Lower lobe of right lung (tissue), 2 donors: ENCODE measurements around the gene ANKRD55. TPM values are rescaled to one million over a fixed set of nuclear protein-coding genes. Genes with fewer than 3 reads are reported as not detected.

ENCODE experiments used
- ATAC-seq, 2 donors: fragments of 200-7000 bp; cut with Tn5 transposase; one replicate each; pipeline ENCODE4 v1.9.1; 2020 to 2022; ENCODE audit warnings: mild to moderate bottlenecking in 2 of 2, moderate library complexity in 2 of 2
- DNase-seq: peaks from one replicate; pipeline ENCODE4 v3.0.0-alpha.2; 2020
- H3K27ac ChIP-seq: fragments of 200-600 bp; one replicate; pipeline ENCODE4 v1.8.0; 2022
- H3K27me3 ChIP-seq: fragments of 200-600 bp; one replicate; pipeline ENCODE4 v1.8.0; 2022; ENCODE audit warnings: low read depth
- H3K36me3 ChIP-seq: fragments of 200-600 bp; one replicate; pipeline ENCODE4 v1.8.0; 2022; ENCODE audit warnings: mild to moderate bottlenecking
- H3K4me1 ChIP-seq: fragments of 200-600 bp; one replicate; pipeline ENCODE4 v1.8.0; 2022
- H3K4me3 ChIP-seq: fragments of 200-600 bp; one replicate; pipeline ENCODE4 v1.8.0; 2022; ENCODE audit warnings: mild to moderate bottlenecking
- H3K9me3 ChIP-seq: fragments of 200-600 bp; one replicate; pipeline ENCODE4 v1.8.0; 2022
- intact Hi-C: fragments of 100-400 bp; cut with DNase I; formaldehyde crosslinking; loops from one replicate; pipeline ENCODE4 v1.11.0; 2022
- total RNA-seq: library from RNA; stranded (reverse); fragmentation: NEBNext Ultra II Directional; extraction: Animal tissue kit (Norgen Biotek cat#: 25700); gene quantifications from one replicate; pipeline ENCODE4 v1.2.1, GENCODE V29; 2021
- TF ChIP-seq, protein P1 (sequence below): fragments of 200-600 bp; IDR thresholded peaks from one replicate; pipeline ENCODE4 v1.8.0; 2022; ENCODE audit warnings: antibody characterized with exemption, mild to moderate bottlenecking
- donor health status: DM: no; HTN: yes; CAD: no; lungs with severe emphysema.

Gene ANKRD55
- total RNA-seq, 1 donor from 2014 or later: 0.41 TPM

DNA sequence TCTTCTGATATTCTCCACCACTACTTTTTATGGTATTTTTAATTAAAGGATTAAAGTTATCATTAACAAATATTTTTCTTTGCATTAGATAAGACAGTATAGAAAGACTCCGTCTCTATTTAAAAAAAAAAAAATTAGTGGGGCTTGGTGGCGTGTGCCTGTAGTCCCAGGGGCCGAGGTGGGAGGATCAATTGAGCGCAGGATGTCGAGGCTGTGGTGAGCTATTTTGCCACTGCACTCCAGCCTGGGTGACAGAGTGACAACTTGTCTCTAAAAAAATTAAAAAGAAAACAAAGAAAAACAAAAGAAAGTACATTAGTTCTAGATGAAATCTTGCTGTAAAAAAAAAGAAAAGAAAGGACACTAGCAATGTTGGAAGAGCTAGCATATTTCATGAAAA lies 141.0 kb downstream of the ANKRD55 start:
- intact Hi-C loops: no loop called here
- ATAC-seq: no peak

DNA sequence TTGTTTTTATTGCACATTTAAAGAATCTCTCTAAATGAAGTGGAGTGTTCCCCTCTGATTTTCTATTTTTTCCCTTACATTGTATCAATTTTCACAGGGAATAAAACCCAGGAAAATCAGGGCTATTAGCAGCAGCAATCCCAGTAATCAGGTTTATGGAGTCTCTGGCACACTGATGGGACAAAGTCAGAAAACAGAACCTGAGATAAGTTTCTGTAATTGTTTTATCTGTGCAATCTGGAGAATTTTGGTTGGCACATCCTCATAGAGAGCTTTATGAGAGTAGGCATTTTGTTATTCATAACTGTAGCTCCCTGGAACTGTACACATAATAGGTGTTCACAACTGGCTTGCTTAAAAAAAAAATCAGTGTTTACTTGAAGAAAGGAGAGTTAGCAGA lies 141.5 kb downstream of the ANKRD55 start:
- H3K36me3 ChIP-seq: no peaks in the 10 kb centered on the region
- no peaks in the 10 kb centered on the region for H3K9me3 ChIP-seq
- TF ChIP-seq, protein P1, sequence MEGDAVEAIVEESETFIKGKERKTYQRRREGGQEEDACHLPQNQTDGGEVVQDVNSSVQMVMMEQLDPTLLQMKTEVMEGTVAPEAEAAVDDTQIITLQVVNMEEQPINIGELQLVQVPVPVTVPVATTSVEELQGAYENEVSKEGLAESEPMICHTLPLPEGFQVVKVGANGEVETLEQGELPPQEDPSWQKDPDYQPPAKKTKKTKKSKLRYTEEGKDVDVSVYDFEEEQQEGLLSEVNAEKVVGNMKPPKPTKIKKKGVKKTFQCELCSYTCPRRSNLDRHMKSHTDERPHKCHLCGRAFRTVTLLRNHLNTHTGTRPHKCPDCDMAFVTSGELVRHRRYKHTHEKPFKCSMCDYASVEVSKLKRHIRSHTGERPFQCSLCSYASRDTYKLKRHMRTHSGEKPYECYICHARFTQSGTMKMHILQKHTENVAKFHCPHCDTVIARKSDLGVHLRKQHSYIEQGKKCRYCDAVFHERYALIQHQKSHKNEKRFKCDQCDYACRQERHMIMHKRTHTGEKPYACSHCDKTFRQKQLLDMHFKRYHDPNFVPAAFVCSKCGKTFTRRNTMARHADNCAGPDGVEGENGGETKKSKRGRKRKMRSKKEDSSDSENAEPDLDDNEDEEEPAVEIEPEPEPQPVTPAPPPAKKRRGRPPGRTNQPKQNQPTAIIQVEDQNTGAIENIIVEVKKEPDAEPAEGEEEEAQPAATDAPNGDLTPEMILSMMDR: no peak
- intact Hi-C loops: no loop called here
- no peak for ATAC-seq
- H3K4me3 ChIP-seq: no peak overlapping the region
- no peaks in the 10 kb centered on the region for H3K27me3 ChIP-seq
- H3K27ac ChIP-seq: no peak overlapping the region
- peaks cover 7% of the 10 kb centered on the region for H3K4me1 ChIP-seq
- DNase-seq: no peak

More for the DNA sequence above, 141.0 kb downstream of the ANKRD55 start:
- Histone ChIP-seq H3K4me3 (no peak overlapping the region), H3K36me3 (no peaks in the 10 kb centered on the region), H3K4me1 (peaks cover 7% of the 10 kb centered on the region), H3K27ac (no peak overlapping the region), H3K9me3 (no peaks in the 10 kb centered on the region), H3K27me3 (no peaks in the 10 kb centered on the region)
- DNase-seq: no peak
- TF ChIP-seq, protein P1: no peak

DNA sequence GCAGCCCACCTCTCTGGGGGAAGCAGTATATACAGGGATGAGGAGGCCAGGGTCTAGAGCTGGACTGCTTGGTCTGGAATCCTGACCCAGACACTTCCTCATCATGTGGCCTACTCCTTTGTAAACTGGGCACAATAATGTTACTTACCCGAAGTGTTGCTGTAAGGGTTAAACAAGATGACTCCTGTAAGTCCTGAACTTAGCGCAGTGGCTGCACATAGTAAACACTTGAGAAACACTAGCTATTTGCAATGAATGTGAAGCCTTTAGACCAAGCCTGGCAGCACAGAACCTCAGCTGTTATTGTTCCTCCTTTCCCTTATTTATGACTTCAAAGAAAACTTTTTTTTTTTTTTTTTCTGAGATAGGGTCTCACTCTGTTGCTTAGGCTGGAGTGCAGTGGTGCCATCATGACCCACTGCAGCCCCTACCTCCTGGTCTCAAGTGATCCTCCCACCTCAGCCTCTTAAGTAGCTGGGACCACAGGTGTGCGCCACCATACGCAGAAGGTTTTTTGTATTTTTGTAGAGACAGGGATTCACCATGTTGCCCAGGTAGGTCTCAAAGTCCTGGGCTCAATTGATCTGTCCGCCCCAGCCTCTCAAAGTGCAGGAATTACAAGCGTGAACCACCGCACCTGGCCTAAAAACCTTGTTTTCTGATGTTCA lies 142.2 kb downstream of the ANKRD55 start:
- intact Hi-C loops: no loop called here
- Histone ChIP-seq H3K4me3 (no peak overlapping the region), H3K9me3 (no peaks in the 10 kb centered on the region), H3K36me3 (no peaks in the 10 kb centered on the region), H3K27ac (no peak overlapping the region), H3K4me1 (peaks cover 7% of the 10 kb centered on the region), H3K27me3 (no peaks in the 10 kb centered on the region)
- TF ChIP-seq, protein P1: no peak
- ATAC-seq (no peak), DNase-seq (no peak)

DNA sequence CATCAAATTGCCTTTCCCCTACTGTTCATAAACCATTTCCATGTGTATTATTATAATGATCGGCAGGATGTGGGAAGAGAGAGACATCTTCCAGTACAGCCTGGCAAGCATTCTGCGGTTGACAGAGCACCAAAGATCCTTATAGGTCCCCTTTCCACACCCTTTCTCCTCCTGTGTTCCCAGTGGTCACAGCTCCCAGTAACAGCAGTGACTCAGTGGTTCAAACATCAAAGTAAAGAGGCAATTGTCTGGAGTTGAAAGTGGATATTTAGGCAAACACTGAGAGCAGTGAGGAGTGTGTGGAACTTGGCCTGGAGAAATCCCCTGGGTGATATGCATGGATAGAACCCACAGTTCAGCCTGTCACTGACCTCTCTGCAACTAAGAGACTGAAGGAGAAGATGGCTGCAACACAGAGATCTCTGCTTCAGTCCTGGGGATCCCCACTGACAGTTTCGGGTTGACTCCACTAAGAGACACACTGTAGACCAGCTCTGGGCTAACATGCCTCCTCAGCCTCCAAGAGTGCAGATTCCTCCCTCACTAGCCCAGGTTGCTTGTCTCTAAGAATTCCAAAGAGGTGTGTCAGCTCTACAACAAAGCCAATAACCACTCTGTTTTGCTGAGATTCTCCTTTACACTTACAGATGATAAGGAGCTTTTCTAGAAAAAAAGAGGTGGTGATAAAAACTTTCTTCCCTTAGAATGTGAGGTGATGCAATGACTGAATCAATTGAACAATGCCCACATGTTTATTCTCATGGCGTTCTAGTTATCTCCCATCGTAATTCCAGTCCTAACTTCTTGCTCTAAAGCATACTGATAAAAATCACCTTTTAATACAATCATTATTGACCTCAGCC lies 143.9 kb downstream of the ANKRD55 start:
- Histone ChIP-seq H3K27me3 (no peaks in the 10 kb centered on the region), H3K36me3 (no peaks in the 10 kb centered on the region), H3K4me1 (peaks cover 17% of the 10 kb centered on the region), H3K27ac (no peak overlapping the region), H3K9me3 (no peaks in the 10 kb centered on the region), H3K4me3 (no peak overlapping the region)
- intact Hi-C loops: no loop called here
- TF ChIP-seq, protein P1: no peak
- no peak for ATAC-seq
- DNase-seq: no peak

DNA sequence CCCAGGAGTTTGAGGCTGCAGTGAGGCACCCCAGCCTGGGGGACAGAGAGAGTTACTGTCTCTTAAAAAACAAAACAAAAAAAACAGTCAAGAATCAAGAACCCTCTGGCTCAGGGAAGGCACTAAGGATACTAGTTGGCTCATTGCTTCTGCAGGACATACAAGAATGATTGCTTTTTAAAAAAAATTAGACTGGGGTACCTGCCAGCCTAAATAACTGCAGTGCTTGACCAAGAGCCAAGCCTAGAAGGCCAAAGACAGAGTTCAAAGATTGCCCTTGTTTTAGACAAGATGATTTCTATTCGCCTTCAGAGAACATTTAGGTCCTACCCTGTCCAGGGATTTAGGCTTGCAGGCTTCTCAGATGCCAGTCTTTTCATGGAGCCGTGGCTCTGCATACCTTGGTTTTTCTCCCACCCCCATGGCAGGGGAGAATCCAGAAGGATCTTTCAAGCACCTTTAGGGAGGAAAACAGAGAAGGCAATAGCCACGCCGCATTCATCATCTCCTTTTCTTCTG lies 144.6 kb downstream of the ANKRD55 start:
- Histone ChIP-seq H3K4me3 (no peak overlapping the region), H3K27ac (no peak overlapping the region), H3K27me3 (no peaks in the 10 kb centered on the region), H3K9me3 (no peaks in the 10 kb centered on the region), H3K4me1 (peaks cover 17% of the 10 kb centered on the region), H3K36me3 (no peaks in the 10 kb centered on the region)
- DNase-seq (no peak), ATAC-seq (no peak)
- intact Hi-C loops: no loop called here
- TF ChIP-seq, protein P1: no peak
